Fibroblast of skin of left biceps (primary cell): ENCODE results near the gene GNG8.

Experiments used
- DNase-seq, 2 experiments: peaks; one replicate each; pipeline ENCODE4 v3.0.0-alpha.2; 2013; ENCODE audit warnings: low read depth in 2 of 2

Gene GNG8

GRCh38 chr19:46618670-46619231 is 17.3 kb downstream of the GNG8 start:
- DNase-seq, result no peak

GRCh38 chr19:46617601-46618000 is 18.4 kb downstream of the GNG8 start:
- no peak for DNase-seq

GRCh38 chr19:46616631-46617322 is 19.2 kb downstream of the GNG8 start:
- no peak for DNase-seq

- DNase-seq, result no peak
Measured at GRCh38 chr19:46615966-46616365, 20.0 kb downstream of the GNG8 start.

- peak in 1 of 2 experiments; percentile 40 for DNase-seq
Measured at GRCh38 chr19:46614114-46614722, 21.8 kb downstream of the GNG8 start.

- no peak for DNase-seq
Measured at GRCh38 chr19:46613525-46613924, 22.5 kb downstream of the GNG8 start.

- DNase-seq, result no peak
Measured at GRCh38 chr19:46611776-46612175, 24.2 kb downstream of the GNG8 start.

GRCh38 chr19:46610851-46611770 is 24.9 kb downstream of the GNG8 start:
- DNase-seq, result no peak

- no peak for DNase-seq
Measured at GRCh38 chr19:46610413-46610775, 25.6 kb downstream of the GNG8 start.

GRCh38 chr19:46609511-46610412 is 26.2 kb downstream of the GNG8 start:
- DNase-seq, result no peak

GRCh38 chr19:46608581-46609345 is 27.2 kb downstream of the GNG8 start:
- DNase-seq, result no peak

- no peak for DNase-seq
Measured at GRCh38 chr19:46608178-46608577, 27.8 kb downstream of the GNG8 start.

- no peak for DNase-seq
Measured at GRCh38 chr19:46607448-46607841, 28.6 kb downstream of the GNG8 start.

- DNase-seq, result no peak
Measured at GRCh38 chr19:46606681-46607447, 29.1 kb downstream of the GNG8 start.

- no peak for DNase-seq
Measured at GRCh38 chr19:46606019-46606418, 30.0 kb downstream of the GNG8 start.

GRCh38 chr19:46605356-46605821 is 30.6 kb downstream of the GNG8 start:
- no peak for DNase-seq

- DNase-seq, result no peak
Measured at GRCh38 chr19:46604781-46605355, 31.1 kb downstream of the GNG8 start.

GRCh38 chr19:46603752-46604231 is 32.2 kb downstream of the GNG8 start:
- no peak for DNase-seq

- DNase-seq, result no peak
Measured at GRCh38 chr19:46603195-46603637, 32.8 kb downstream of the GNG8 start.
